ENCODE results near the gene RRAD. TPM values are rescaled to one million over a fixed set of nuclear protein-coding genes. Genes with fewer than 3 reads are reported as not detected.

Gene RRAD
- total and polyA plus RNA-seq, 2 donors (not counting 3 experiments of a cell fraction or from before 2014, with no cell fraction given) = 0.22 to 0.48 TPM

GRCh38 chr16:66878067-66878466 is 47.3 kb downstream of the RRAD start:
- CTCF ChIA-PET = interaction anchor here (1.4 kb wide), 1 partner anchor 10 kb away, joined by 4 read pairs; no protein-coding TSS in a partner anchor
- TF ChIP-seq POLR2A (IDR thresholded peaks at IDR 0.05; ENCODE audit: low read depth, low read length) = no peak
- no peak for TF ChIP-seq MYC (IDR thresholded peaks at IDR 0.05; ENCODE audit: low read depth, low read length)
- FAIRE-seq (no peak), DNase-seq (ENCODE audit: low read depth, low spot score) (no peak)
- no peaks in the 10 kb centered on the region for H3K36me3 ChIP-seq (ENCODE audit: control insufficient read depth in 2 of 2, extremely low read depth in 1 of 2, insufficient read depth in 2 of 2, low read length in 2 of 2)
- H3K4me3 ChIP-seq (replicated peaks in 1 of 3; ENCODE audit: insufficient read depth in 1 of 3, low read depth in 1 of 3, low read length in 3 of 3) = no peak overlapping the region
- BruUV-seq (replicated peaks) = no TSS peak
- H3K27me3 ChIP-seq (ENCODE audit: control insufficient read depth in 2 of 2, insufficient read depth in 2 of 2, low read length in 2 of 2) = no peaks in the 10 kb centered on the region
- H3K9me1 ChIP-seq (replicated peaks; ENCODE audit: control insufficient read depth, extremely low read depth, insufficient read depth, low read length) = no peaks in the 10 kb centered on the region
- dilution Hi-C loops (cut with MboI; ENCODE audit: extremely low pct_ligation_motif_present, low sequenced_read_pairs) (no loop called here), intact Hi-C loops (cut with micrococcal nuclease) (no loop called here)
- H3K4me1 ChIP-seq (ENCODE audit: control insufficient read depth, extremely low read depth, insufficient read depth, low read length) = peaks cover 14% of the 10 kb centered on the region
- H3K4me2 ChIP-seq (ENCODE audit: insufficient read depth, low read length) = no peak overlapping the region
- no peaks in the 10 kb centered on the region for H3K79me2 ChIP-seq (ENCODE audit: control insufficient read depth, insufficient read depth, low read length)
- H3K27ac ChIP-seq (ENCODE audit: insufficient read depth, low read depth, low read length) = no peak overlapping the region
- POLR2A ChIA-PET = no interaction called here
- no peaks in the 10 kb centered on the region for H4K20me1 ChIP-seq (replicated peaks; ENCODE audit: control insufficient read depth, extremely low read depth, insufficient read depth, low read length)
- H3K9me3 ChIP-seq (replicated peaks; ENCODE audit: control insufficient read depth, insufficient read depth, low read length) = no peaks in the 10 kb centered on the region
- H3K9ac ChIP-seq (replicated peaks; ENCODE audit: extremely low read depth, insufficient read depth, low read length) = no peak overlapping the region
- no peak overlapping the region for H2AFZ ChIP-seq (ENCODE audit: low read depth, low read length)

- Histone ChIP-seq H3K36me3 (ENCODE audit: control insufficient read depth in 2 of 2, extremely low read depth in 1 of 2, insufficient read depth in 2 of 2, low read length in 2 of 2) (no peaks in the 10 kb centered on the region), H3K9me3 (replicated peaks; ENCODE audit: control insufficient read depth, insufficient read depth, low read length) (no peaks in the 10 kb centered on the region), H3K4me3 (replicated peaks in 1 of 3; ENCODE audit: insufficient read depth in 1 of 3, low read depth in 1 of 3, low read length in 3 of 3) (no peak overlapping the region), H2AFZ (ENCODE audit: low read depth, low read length) (no peak overlapping the region), H3K4me2 (ENCODE audit: insufficient read depth, low read length) (no peak overlapping the region), H3K4me1 (ENCODE audit: control insufficient read depth, extremely low read depth, insufficient read depth, low read length) (peaks cover 12% of the 10 kb centered on the region), H3K27ac (ENCODE audit: insufficient read depth, low read depth, low read length) (no peak overlapping the region), H3K9ac (replicated peaks; ENCODE audit: extremely low read depth, insufficient read depth, low read length) (no peak overlapping the region), H4K20me1 (replicated peaks; ENCODE audit: control insufficient read depth, extremely low read depth, insufficient read depth, low read length) (no peaks in the 10 kb centered on the region), H3K9me1 (replicated peaks; ENCODE audit: control insufficient read depth, extremely low read depth, insufficient read depth, low read length) (no peaks in the 10 kb centered on the region), H3K27me3 (ENCODE audit: control insufficient read depth in 2 of 2, insufficient read depth in 2 of 2, low read length in 2 of 2) (peaks cover 0 to 2% of the 10 kb centered on the region in 2 experiments), H3K79me2 (ENCODE audit: control insufficient read depth, insufficient read depth, low read length) (no peaks in the 10 kb centered on the region)
- TF ChIP-seq JUN (IDR thresholded peaks at IDR 0.05; ENCODE audit: borderline replicate concordance, insufficient read depth, insufficient read length, low read depth) (no peak), FOS (IDR thresholded peaks at IDR 0.05; ENCODE audit: borderline replicate concordance, insufficient read depth, low read length) (no peak), POLR2A (IDR thresholded peaks at IDR 0.05; ENCODE audit: low read depth, low read length) (no peak), MYC (IDR thresholded peaks at IDR 0.05; ENCODE audit: low read depth, low read length) (no peak), GATA2 (IDR thresholded peaks at IDR 0.05; ENCODE audit: insufficient read depth, insufficient read length, low read depth, low read length) (no peak), POLR2AphosphoS5 (IDR thresholded peaks at IDR 0.05; ENCODE audit: insufficient read depth, low read depth, low read length) (no peak), MAX (IDR thresholded peaks at IDR 0.05; ENCODE audit: insufficient read depth, insufficient read length) (no peak)
- ChIA-PET POLR2A (interaction anchor here (0.7 kb wide), 1 partner anchor 44 kb away, joined by 7 read pairs; the partner anchor contains the start of gene NAE1), CTCF (interaction anchor here (0.9 to 3.7 kb wide), 4 partner anchors 21 to 80 kb away, joined by 3 to 69 read pairs (median 10); partner anchors contain the start of gene NAE1)
- BruUV-seq (replicated peaks) = no TSS peak
- DNase-seq (ENCODE audit: low read depth, low spot score) (no peak), FAIRE-seq (peak; percentile 44)
- dilution Hi-C loops (cut with MboI; ENCODE audit: extremely low pct_ligation_motif_present, low sequenced_read_pairs) = no loop called here
- intact Hi-C loops (cut with micrococcal nuclease) = no loop called here
Observed at GRCh38 chr16:66874079-66874775, 51.1 kb downstream of the RRAD start.
